GM12892 (cell line): ENCODE data around the gene GPR55.
A peak's percentile ranks its signal among the peaks of the same experiment; 100 is the strongest.

Experiments
- DNase-seq: peaks from one replicate; pipeline ENCODE4 v3.0.0; 2011; ENCODE audit not compliant: insufficient read length
- FAIRE-seq: peaks from 2 replicates; lab custom pipeline; 2011; peaks lifted over from hg19 to GRCh38; lab: Jason Lieb, UNC
- POLR2A ChIP-seq: IDR thresholded peaks from 2 replicates; pipeline ENCODE4 v1.6.1; 2011; ENCODE audit warnings: low read depth, low read length, control low read depth
- POLR2AphosphoS5 ChIP-seq: IDR thresholded peaks from 2 replicates; pipeline ENCODE4 v1.6.1; 2011; ENCODE audit warnings: low read depth, low read length, control low read depth
- TAF1 ChIP-seq: IDR thresholded peaks from 2 replicates; pipeline ENCODE4 v1.6.1; 2011; ENCODE audit warnings: low read depth, mild to moderate bottlenecking, control low read depth, low read length, borderline replicate concordance

The GPR55 gene

DNA sequence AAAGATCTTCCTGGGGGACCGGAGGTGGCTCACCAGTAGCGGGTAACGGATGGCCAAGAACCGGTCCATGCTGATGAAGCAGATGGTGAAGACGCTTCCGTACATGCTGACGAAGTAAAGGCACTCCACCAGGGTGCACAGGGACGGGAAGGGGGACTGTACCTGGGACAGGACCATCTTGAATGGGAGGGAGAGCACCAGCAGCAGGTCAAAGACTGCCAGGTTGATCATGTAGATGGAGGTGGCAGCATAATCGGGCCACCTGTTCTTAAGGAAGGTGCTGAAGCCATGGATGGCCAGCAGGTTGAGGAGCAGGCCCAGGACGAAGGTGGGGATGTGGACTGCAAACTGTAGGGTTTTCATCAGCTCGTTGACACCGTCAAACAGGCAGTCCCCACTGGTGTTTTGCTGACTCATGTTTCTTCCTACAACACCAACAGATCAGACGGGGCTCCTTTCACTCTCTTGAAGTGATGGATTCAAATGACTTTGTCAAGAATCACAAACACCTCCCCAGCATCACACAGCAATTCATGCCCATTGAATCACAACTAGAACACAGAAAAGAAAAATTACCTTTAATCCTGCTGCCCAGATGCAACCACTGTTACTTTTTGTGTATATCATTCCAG is 14.4 kb downstream of the GPR55 start:
- FAIRE-seq = no peak
- TF ChIP-seq TAF1 (no peak), POLR2A (0 out of 2 replicates have a peak, but pooled peaks have one; percentile 7), POLR2AphosphoS5 (no peak)

DNA sequence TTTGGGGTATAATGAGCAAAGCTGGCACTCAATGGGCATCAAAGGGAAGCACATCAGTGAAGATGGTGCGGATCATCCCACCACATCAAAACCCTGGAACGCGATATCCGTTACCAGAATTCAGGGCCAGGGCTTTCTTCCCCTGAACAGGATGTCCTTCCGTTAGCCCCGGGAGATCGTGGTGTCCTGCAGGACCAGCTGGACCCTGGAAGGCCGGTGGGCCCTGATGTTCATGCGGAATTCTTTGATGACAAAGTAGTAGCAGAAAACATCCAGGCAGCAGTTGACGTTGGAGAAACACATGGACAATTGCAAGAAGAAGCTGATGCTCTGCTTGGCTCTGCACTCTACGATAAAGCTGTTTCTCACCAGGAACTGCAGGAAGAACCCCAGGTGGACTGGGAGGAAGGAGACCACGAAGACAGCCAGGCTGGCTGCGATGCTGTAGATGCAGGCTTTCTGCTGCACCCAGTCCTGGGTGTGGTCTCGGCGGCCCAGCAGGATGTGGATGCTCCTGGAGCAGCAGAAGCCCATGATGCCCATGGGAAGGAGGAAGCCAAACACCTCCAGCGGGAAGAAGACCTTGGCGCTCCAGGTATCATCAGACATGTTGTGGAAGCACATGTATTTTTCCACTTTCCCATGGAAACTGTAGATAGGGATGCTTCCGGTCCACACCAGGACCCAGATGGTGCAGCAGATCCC is 15.0 kb downstream of the GPR55 start:
- FAIRE-seq (no peak), DNase-seq (no peak)
- TF ChIP-seq POLR2A (0 out of 2 replicates have a peak, but pooled peaks have one; percentile 8), TAF1 (no peak)

More for the DNA sequence above, 14.4 kb downstream of the GPR55 start:
- DNase-seq = no peak

DNA sequence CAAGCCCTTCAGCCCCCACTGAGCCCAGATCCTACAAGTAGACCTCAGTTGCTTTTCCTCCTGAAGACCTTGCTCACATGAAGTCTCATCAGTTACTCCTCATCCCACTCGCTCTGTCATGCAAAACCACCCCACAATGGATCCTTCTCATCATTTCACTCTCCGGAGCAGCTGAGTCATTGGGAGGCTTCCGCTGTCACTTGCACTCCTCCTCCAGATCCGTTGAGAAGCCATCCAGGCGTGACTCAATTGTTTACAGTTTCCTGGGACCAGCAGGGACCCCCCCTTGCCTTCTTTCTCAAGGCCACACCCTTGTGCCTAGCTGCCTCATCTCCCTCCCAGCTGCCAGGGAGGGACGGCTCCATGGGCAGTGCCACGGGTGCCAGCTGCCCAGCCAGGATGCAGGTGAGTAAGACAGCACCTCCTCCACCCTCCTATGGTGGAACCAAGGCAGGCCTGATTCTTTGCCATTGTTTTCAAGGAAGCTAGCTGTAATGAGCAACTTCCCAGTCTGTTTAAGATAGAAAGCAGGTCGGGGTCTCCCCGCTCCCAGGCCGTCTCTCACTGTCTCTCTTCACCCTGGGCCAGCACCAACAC is 16.3 kb downstream of the GPR55 start:
- FAIRE-seq (peak; percentile 58), DNase-seq (no peak)
- TF ChIP-seq POLR2AphosphoS5 (no peak), TAF1 (no peak), POLR2A (no peak)

DNA sequence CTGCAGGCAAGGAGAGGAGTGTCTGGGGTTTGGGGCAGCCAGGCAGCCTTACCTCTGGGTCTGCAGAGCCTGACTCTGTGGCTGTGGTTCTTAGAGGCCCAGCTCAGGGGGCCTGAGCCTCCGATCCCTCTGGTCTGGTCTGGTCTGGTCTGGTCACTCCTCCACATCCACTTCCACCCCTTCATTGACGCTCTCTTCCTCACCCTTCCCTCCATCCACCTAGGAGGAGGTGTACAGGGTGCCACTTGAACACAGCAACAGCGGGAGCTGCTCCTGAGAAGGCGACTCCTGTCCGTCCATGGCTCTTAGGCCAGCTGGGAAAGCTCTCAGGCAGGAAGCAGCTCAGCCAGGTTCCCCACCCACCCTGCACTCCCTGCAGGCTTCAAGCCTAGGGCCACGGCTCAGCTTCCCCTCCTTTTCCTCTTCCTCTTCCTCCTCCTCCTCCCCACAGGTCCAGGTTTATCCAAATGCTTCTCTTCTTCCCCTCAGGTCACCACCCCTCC is 16.9 kb downstream of the GPR55 start:
- DNase-seq (no peak), FAIRE-seq (no peak)
- no peak for TF ChIP-seq POLR2A
- no peak for TF ChIP-seq TAF1
- TF ChIP-seq POLR2AphosphoS5 = no peak

DNA sequence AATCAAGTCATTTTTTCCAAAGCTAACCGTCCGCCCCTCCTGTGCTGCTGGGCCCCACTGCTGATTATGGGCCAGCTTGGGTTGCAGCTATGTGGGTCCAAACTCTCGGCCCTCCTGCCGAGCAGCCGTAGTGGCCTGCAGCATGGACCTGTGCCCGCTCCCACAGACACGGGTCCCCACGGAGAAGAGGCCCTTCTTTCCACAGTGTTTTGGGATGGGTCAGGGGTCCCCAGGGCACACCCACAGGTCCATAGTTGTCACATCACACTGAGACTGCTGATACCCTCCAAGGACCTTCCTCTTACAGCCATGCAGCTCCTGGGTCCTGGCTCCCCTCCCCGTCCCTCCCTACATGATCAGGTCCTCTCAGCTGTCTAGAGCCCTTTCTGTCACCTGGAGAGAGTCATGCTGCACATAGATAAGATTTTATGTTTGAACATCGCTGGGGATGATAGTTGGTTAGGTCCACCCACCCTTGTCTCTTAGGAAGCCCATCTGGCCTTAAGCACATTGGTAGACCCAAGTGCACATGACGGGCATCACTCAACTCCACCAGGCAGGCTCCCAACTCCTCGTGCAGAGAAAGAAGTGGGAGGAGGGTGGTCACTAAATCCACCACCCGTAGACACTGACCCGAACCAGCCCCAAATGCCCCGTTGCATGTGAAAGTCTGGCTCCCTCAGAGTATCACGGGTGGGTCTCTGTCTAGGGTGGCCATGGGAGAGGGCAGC is 17.5 kb downstream of the GPR55 start:
- no peak for FAIRE-seq
- TF ChIP-seq POLR2A (no peak), POLR2AphosphoS5 (no peak), TAF1 (no peak)

DNA sequence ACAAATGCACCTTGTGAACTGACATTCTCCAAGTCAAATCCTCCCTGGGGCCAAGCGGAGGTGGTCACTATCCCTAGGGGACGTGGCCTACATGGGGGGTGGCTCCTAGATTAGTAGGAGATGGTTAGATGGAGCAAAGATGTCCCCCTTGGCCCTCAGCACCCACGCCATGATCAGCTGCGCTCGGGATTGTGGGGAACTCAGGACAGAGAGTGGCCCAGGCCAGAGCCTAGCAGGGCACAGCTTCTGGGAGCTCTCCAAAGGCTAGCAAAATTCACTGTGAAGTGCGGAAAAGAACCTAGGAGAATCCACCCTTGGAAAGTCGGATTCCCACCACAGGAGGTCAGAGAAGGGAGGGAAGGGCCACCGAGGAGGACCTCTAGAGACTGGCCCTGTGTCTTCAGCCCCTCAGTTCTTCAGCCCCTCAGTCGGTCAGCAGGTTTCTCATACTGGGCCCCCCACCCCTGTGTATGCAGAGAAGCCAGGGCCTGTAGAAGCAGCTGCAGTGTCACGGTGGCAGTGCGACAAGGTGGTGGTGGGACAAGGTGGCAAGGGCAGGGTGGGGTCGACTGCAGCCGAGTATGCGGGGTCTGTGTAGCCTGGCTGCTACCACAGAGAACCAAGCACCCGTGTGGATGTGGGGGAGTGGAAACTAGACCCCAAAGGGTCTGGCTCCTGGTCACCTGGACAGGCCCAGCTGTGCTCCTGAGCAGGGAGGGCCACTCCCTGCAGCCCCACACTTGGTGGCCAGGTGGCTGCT is 18.4 kb downstream of the GPR55 start:
- TF ChIP-seq POLR2AphosphoS5 (no peak; the same call in 1 of the 2 replicates), TAF1 (no peak), POLR2A (no peak)
- FAIRE-seq = no peak

More for the DNA sequence above, 17.5 kb downstream of the GPR55 start:
- DNase-seq = no peak

DNA sequence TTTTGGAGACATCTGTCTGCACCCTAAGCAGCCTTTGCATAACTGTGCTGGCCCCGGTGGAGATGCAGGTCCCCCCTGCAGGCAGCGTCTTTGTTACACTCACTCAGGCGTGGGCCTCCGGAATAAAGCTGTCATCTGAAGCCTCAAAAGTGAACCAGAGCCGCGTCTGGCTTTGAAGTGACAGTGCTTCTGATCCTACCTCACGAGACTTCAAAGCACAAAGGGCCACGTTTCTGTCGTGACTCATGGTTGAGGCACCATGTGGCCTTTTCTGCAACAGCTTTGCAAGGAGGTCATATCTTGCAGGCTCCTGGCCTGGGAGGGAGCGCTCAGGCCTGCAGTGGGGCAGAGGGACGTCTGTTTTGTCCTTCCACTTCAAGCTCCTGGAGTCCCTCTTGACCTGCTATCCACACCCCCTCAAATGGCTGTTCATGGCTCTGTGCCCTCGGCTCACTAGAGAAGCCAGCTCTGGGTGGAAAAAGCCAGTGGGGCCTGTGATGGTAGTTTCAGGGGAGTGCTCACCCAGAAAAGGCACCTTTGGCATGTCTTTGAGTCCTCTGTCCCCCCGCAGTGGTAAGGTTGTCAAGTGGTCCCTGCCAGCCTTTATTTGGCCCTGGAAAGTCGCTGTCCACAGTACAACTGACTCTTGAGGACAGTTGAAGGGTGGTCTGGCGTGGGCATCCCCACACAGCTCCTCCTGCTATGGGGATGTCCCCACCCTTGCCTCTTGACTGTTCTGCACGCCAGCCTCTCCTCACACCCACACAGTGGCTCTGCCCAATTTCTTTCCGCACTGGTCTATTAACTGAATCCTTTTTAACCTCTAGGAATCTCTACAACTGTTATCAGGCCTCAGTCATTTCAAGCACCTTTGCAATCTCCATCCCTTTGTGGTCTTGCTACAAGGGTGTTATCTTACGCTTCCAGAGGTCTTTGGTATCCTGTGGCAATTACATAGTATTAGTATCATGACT is 19.3 kb downstream of the GPR55 start:
- TF ChIP-seq POLR2A (peak; percentile 21), POLR2AphosphoS5 (no peak), TAF1 (no peak)
- DNase-seq (no peak), FAIRE-seq (peak; percentile 38)

More for the DNA sequence above, 18.4 kb downstream of the GPR55 start:
- no peak for DNase-seq

DNA sequence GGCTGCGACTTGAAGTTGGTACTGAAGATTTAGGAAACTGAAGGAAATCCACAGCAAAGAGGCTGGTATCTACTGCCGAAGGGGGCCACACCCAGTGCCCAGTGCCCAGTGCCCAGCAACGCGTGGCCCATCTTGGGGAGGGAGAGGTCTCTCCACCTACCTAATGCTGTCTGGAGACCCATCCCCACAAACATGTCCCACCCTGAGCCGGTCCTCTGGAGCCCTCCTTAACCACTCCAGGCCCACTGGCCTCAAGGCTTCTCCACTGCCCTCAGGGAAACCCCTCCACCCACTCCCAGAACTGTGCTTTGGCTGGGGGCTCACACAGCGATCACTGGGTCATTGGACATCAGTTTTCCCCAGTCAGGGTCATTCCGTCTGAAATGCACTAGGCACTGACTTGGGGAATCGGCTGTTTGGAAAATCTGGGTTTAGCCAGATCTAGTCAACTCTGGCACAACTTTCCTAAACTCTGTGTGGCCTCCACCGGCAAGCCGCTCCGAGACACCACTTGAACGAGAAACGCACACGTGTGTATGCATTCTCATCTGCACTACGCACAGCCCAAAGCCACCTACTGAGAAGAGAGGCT is 20.1 kb downstream of the GPR55 start:
- peak; percentile 27; the same call in 1 of the 2 replicates for TF ChIP-seq POLR2AphosphoS5
- no peak for TF ChIP-seq TAF1
- TF ChIP-seq POLR2A = no peak
- no peak for FAIRE-seq
- DNase-seq = no peak
